ENCODE measurements around the gene CFTR.

DNA sequence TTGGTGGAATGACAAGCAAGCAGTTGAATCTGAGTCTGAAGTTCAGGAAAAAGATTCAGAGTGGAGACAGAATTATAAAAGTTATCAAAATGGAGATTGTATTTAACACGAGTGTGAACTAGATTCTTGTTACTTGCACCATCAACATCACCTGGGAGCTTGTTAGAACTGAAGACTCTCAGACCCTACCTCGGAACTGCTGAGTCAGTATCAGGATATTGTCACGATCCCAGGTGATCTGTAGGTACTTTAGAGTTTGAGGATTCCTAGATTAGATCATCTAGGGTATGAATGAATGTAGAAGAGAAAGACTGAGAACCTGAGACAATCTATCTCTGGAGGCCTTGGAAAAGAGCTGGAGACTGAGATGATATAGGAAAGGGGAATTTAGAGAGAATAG lies 199.3 kb downstream of the CFTR start:
- TF ChIP-seq POLR2A (IDR thresholded peaks at IDR 0.05) = no peak
- TF ChIP-seq, protein P1, sequence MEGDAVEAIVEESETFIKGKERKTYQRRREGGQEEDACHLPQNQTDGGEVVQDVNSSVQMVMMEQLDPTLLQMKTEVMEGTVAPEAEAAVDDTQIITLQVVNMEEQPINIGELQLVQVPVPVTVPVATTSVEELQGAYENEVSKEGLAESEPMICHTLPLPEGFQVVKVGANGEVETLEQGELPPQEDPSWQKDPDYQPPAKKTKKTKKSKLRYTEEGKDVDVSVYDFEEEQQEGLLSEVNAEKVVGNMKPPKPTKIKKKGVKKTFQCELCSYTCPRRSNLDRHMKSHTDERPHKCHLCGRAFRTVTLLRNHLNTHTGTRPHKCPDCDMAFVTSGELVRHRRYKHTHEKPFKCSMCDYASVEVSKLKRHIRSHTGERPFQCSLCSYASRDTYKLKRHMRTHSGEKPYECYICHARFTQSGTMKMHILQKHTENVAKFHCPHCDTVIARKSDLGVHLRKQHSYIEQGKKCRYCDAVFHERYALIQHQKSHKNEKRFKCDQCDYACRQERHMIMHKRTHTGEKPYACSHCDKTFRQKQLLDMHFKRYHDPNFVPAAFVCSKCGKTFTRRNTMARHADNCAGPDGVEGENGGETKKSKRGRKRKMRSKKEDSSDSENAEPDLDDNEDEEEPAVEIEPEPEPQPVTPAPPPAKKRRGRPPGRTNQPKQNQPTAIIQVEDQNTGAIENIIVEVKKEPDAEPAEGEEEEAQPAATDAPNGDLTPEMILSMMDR (IDR thresholded peaks at IDR 0.05) = no peak

Data from transverse colon (tissue), 3 donors.